Measurements from ENCODE around the gene IL11. TPM values are rescaled to one million over a fixed set of nuclear protein-coding genes. Genes with fewer than 3 reads are reported as not detected.

The IL11 gene
- total and polyA plus RNA-seq, 5 donors = not detected

- intact Hi-C loops (cut with DNase I) = no loop called here
- H3K27ac ChIP-seq (ENCODE audit: low read length) = no peak overlapping the region
- DNase-seq (peak in 1 of 3 donors; percentile 38), ATAC-seq (no peak)
- 29% methylated on average over 13 of the region's 13 CpGs for WGBS
- no peaks in the 10 kb centered on the region for H3K27me3 ChIP-seq (ENCODE audit: control insufficient read depth, insufficient read depth)
- H3K9me3 ChIP-seq (ENCODE audit: control insufficient read depth, low read length) = no peaks in the 10 kb centered on the region
- no peaks in the 10 kb centered on the region for H3K4me1 ChIP-seq (ENCODE audit: control insufficient read depth, insufficient read depth, low read length)
- H3K4me3 ChIP-seq (ENCODE audit: low read length) = no peak overlapping the region
Observed at GRCh38 chr19:55355213-55355821, 14.9 kb downstream of the IL11 start.

GRCh38 chr19:55354698-55355212, 15.5 kb downstream of the IL11 start, which contains the start of gene COX6B2:
Gene COX6B2 (minus strand): TSS chr19:55354719. CDS start chr19:55354521, 198 bp downstream.
- Histone ChIP-seq H3K9me3 (ENCODE audit: control insufficient read depth, low read length) (no peaks in the 10 kb centered on the region), H3K4me3 (ENCODE audit: low read length) (peak within 1 kb of the TSS; percentile 24), H3K27ac (ENCODE audit: low read length) (no peak within 1 kb of the TSS), H3K27me3 (ENCODE audit: control insufficient read depth, insufficient read depth) (no peaks in the 10 kb centered on the region), H3K4me1 (ENCODE audit: control insufficient read depth, insufficient read depth, low read length) (no peaks in the 10 kb centered on the region)
- intact Hi-C loops (cut with DNase I) = no loop called here
- DNase-seq (peak in 1 of 3 donors; percentile 46), ATAC-seq (no peak)
- WGBS = 2% methylated on average over 43 of the region's 43 CpGs

- peak; percentile 69 to 86 (median 82) for DNase-seq
- intact Hi-C loops (cut with DNase I) = no loop called here
- Histone ChIP-seq H3K4me3 (ENCODE audit: low read length) (peak overlapping the region; percentile 24), H3K27me3 (ENCODE audit: control insufficient read depth, insufficient read depth) (no peaks in the 10 kb centered on the region), H3K9me3 (ENCODE audit: control insufficient read depth, low read length) (no peaks in the 10 kb centered on the region), H3K4me1 (ENCODE audit: control insufficient read depth, insufficient read depth, low read length) (no peaks in the 10 kb centered on the region), H3K27ac (ENCODE audit: low read length) (no peak overlapping the region)
- peak; percentile 84 to 93 for ATAC-seq
- WGBS = 1% methylated on average over 71 of the region's 72 CpGs
Observed at GRCh38 chr19:55353803-55354697, 16.2 kb downstream of the IL11 start.

GRCh38 chr19:55353356-55353802, 16.9 kb downstream of the IL11 start:
- WGBS = 4% methylated on average over 24 of the region's 24 CpGs
- H3K9me3 ChIP-seq (ENCODE audit: control insufficient read depth, low read length) = no peaks in the 10 kb centered on the region
- ATAC-seq (no peak), DNase-seq (no peak)
- H3K4me3 ChIP-seq (ENCODE audit: low read length) = peak overlapping the region; percentile 24
- H3K4me1 ChIP-seq (ENCODE audit: control insufficient read depth, insufficient read depth, low read length) = no peaks in the 10 kb centered on the region
- no peaks in the 10 kb centered on the region for H3K27me3 ChIP-seq (ENCODE audit: control insufficient read depth, insufficient read depth)
- no peak overlapping the region for H3K27ac ChIP-seq (ENCODE audit: low read length)
- intact Hi-C loops (cut with DNase I) = no loop called here

- Histone ChIP-seq H3K27me3 (ENCODE audit: control insufficient read depth, insufficient read depth) (no peaks in the 10 kb centered on the region), H3K27ac (ENCODE audit: low read length) (no peak overlapping the region), H3K9me3 (ENCODE audit: control insufficient read depth, low read length) (no peaks in the 10 kb centered on the region), H3K4me1 (ENCODE audit: control insufficient read depth, insufficient read depth, low read length) (no peaks in the 10 kb centered on the region), H3K4me3 (ENCODE audit: low read length) (no peak overlapping the region)
- intact Hi-C loops (cut with DNase I) = no loop called here
- ATAC-seq (no peak), DNase-seq (peak in 1 of 3 donors; percentile 39)
- 57% methylated on average over 25 of the region's 25 CpGs for WGBS
Observed at GRCh38 chr19:55352549-55353145, 17.6 kb downstream of the IL11 start.

- 73% methylated on average over 6 of the region's 6 CpGs for WGBS
- no peaks in the 10 kb centered on the region for H3K9me3 ChIP-seq (ENCODE audit: control insufficient read depth, low read length)
- DNase-seq = peak in 1 of 3 donors; percentile 9
- H3K27me3 ChIP-seq (ENCODE audit: control insufficient read depth, insufficient read depth) = no peaks in the 10 kb centered on the region
- H3K27ac ChIP-seq (ENCODE audit: low read length) = no peak overlapping the region
- no peak overlapping the region for H3K4me3 ChIP-seq (ENCODE audit: low read length)
- intact Hi-C loops (cut with DNase I) = no loop called here
- no peaks in the 10 kb centered on the region for H3K4me1 ChIP-seq (ENCODE audit: control insufficient read depth, insufficient read depth, low read length)
- no peak for ATAC-seq
Observed at GRCh38 chr19:55352040-55352439, 18.2 kb downstream of the IL11 start.

- ATAC-seq (no peak), DNase-seq (peak in 1 of 3 donors; percentile 10)
- WGBS = 72% methylated on average over 11 of the region's 11 CpGs
- Histone ChIP-seq H3K27ac (ENCODE audit: low read length) (no peak overlapping the region), H3K27me3 (ENCODE audit: control insufficient read depth, insufficient read depth) (no peaks in the 10 kb centered on the region), H3K9me3 (ENCODE audit: control insufficient read depth, low read length) (no peaks in the 10 kb centered on the region), H3K4me1 (ENCODE audit: control insufficient read depth, insufficient read depth, low read length) (no peaks in the 10 kb centered on the region), H3K4me3 (ENCODE audit: low read length) (no peak overlapping the region)
- intact Hi-C loops (cut with DNase I) = no loop called here
Observed at GRCh38 chr19:55350620-55351315, 19.5 kb downstream of the IL11 start.

- intact Hi-C loops (cut with DNase I) = no loop called here
- Histone ChIP-seq H3K9me3 (ENCODE audit: control insufficient read depth, low read length) (no peaks in the 10 kb centered on the region), H3K27me3 (ENCODE audit: control insufficient read depth, insufficient read depth) (no peaks in the 10 kb centered on the region), H3K4me1 (ENCODE audit: control insufficient read depth, insufficient read depth, low read length) (no peaks in the 10 kb centered on the region), H3K4me3 (ENCODE audit: low read length) (no peak overlapping the region), H3K27ac (ENCODE audit: low read length) (no peak overlapping the region)
- no peak for ATAC-seq
- peak in 1 of 3 donors; percentile 38 for DNase-seq
- WGBS = 64% methylated on average over 22 of the region's 22 CpGs
Observed at GRCh38 chr19:55348317-55349034, 21.8 kb downstream of the IL11 start.

- no peaks in the 10 kb centered on the region for H3K27me3 ChIP-seq (ENCODE audit: control insufficient read depth, insufficient read depth)
- WGBS = 78% methylated on average over 10 of the region's 10 CpGs
Observed at GRCh38 chr19:55347442-55348009, 22.7 kb downstream of the IL11 start.

More at GRCh38 chr19:55347442-55348009, 22.7 kb downstream of the IL11 start:
- ATAC-seq (no peak), DNase-seq (peak in 1 of 3 donors; percentile 20)
- H3K4me3 ChIP-seq (ENCODE audit: low read length) = no peak overlapping the region
- no peak overlapping the region for H3K27ac ChIP-seq (ENCODE audit: low read length)
- no peaks in the 10 kb centered on the region for H3K9me3 ChIP-seq (ENCODE audit: control insufficient read depth, low read length)
- intact Hi-C loops (cut with DNase I) = no loop called here
- H3K4me1 ChIP-seq (ENCODE audit: control insufficient read depth, insufficient read depth, low read length) = no peaks in the 10 kb centered on the region
